ENCODE data around the gene CSAG3.

DNA sequence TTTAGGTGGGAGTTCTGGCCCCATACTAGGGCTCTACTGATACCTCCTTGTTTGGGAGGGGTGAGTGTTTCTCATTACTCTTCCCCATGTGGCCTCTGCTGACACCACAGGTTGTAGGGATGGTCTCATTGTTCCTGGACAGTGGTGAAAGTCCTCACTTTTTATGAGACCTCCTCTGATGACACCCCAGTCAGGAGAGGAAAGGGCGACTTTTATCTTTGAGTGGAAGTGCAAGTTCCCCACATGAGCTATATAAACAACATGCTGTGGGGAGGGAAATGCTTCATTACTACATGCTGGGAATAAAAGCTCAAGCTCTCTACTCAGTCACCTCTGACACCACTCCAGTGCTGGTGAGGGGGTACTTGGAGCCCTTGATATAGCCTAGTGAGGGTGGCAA is 39.9 kb downstream of the CSAG3 start:
- TF ChIP-seq, protein P1, sequence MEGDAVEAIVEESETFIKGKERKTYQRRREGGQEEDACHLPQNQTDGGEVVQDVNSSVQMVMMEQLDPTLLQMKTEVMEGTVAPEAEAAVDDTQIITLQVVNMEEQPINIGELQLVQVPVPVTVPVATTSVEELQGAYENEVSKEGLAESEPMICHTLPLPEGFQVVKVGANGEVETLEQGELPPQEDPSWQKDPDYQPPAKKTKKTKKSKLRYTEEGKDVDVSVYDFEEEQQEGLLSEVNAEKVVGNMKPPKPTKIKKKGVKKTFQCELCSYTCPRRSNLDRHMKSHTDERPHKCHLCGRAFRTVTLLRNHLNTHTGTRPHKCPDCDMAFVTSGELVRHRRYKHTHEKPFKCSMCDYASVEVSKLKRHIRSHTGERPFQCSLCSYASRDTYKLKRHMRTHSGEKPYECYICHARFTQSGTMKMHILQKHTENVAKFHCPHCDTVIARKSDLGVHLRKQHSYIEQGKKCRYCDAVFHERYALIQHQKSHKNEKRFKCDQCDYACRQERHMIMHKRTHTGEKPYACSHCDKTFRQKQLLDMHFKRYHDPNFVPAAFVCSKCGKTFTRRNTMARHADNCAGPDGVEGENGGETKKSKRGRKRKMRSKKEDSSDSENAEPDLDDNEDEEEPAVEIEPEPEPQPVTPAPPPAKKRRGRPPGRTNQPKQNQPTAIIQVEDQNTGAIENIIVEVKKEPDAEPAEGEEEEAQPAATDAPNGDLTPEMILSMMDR (IDR thresholded peaks at IDR 0.05), result no peak
- TF ChIP-seq POLR2A (IDR thresholded peaks at IDR 0.05), result no peak
